GDM1 (cell line): ENCODE results near the gene FAM72D.
"Not testable (repeated sequence)": the region's sequence is repeated elsewhere in the genome, so short reads cannot be mapped to it uniquely, and the experiment has no call there.

Source experiments
- DNase-seq: peaks from one replicate; lab custom pipeline; 2025; lab: John Stamatoyannopoulos, UW

The FAM72D gene

DNA sequence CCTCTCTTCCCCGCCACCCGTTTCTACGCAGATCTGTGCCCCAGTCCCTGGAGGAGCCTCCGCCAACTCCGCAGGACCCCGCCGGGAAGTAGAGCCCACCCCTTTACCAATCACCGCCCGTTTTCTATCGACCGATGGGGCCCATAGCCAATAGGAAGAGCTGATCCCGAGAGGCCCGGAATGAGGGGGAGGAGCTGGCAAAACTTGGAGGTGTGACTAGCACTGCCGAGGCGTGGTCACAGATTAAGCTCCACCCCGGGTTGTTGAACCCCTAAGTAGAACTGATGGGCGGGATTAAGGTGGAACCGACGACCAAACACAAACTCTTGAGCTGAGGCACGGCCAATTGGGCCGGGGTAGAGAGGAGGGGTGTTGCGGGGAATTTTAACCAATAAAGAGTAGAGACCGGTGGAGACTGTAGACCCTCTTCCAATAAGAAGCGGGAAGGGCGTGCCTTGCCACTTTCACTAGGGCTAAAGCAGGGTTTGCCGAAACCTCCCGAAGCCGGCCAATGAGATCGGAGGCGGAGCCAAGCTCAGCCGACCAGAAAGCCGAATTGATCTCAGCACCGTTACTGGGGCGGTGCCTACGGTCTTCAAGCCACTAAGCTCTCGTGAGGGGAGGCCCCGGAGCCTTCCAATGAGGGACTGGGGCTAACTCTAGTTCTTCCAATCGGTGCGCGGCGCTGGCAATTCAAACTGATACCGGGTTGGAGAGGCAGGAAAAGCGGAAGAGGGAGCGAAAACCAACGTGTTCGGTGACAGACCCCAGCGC, at the start of gene FAM72D, which contains the start of gene SRGAP2B:
Gene FAM72D, plus strand, starts transcription at position 691 of the 774 bp plus-strand sequence. CDS start 874 bp downstream, outside the sequence.
Gene SRGAP2B, minus strand, starts transcription at position 45 of the 774 bp plus-strand sequence. CDS start 2,427 bp downstream, outside the sequence.
- not testable (repeated sequence) for DNase-seq

DNA sequence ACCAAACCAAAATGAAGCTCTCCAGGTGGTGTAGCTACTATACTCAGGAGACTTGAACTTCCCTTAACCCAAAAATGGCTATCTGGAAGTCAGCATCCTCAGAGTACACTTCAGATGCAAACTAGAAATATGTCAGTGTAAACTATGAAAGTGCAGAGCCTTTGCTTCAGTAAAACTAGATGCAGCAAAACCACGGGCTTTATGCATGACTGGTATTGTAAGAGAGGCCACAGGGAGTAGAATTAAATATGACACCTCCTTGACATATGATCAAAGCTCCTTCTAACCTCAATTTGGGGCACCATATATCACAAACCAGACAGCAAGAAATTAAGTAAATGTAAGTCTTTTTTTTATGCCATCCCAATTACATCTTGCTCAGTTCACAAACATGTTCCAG, 48.2 kb upstream of the FAM72D start:
- not testable (repeated sequence) for DNase-seq

DNA sequence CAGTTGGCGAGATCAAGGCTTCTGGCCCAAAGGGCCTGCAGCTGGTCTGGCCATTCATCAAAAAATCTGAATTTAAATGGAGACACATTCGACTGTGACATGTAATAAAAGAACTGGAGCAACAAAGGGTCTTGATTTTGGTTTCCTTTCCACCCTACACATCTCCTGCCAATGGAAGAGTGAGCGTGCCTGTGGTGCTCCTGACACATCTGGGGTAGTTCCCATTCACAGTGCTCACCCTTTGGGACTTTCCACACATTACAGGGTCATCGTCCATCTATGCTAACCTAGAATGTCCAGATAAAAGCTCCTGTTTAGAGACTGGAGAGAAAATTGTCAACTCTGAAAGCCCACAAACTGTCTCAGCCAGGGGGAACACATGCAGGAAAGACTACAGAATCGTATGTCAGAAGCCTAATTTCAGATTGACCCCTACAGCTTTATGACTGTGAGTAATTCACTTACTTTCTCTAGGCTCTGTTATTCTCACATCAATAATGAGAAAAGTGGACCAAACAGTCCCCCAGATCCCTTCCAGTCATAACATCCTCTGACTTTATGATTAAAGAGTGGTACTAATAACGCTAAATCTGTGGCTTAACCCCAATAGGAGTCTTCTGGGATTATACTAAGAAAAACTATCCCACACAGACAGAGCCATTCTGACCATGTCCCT, 47.5 kb upstream of the FAM72D start:
- not testable (repeated sequence) for DNase-seq

DNA sequence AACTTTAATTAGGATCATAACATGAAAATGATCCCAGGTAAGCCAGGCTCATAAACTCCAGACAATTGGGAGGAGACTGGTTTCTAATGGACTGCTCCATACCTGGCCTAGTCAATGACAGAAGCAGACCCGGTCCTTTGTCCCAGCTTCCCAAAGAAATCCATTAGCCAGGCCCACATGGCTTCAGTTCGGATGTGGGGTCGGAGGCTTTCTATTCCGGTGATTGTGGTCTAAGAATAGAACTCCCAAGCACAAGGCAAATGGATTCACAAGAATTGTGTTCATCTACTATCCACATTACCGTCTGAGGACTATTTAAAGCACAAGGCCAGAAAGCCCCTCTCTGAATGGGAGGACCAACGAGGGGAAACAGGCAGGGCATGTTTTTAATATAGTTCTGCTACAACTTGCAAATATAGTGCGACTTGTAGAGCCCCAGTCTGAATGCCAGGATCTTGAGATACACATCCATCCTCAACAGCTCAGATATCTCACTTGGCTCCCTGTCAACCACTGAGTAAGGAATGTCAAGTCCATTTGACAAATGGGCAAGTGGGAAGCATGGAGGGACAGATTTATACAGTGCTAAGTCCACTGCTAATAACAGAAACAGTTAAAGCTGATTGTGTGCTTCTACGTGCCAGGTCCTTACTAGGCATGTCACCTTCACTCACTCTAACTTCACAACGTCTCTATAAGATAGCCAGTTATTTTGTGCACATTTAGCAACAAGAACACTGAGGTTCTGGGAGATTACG, 43.6 kb upstream of the FAM72D start:
- not testable (repeated sequence) for DNase-seq

DNA sequence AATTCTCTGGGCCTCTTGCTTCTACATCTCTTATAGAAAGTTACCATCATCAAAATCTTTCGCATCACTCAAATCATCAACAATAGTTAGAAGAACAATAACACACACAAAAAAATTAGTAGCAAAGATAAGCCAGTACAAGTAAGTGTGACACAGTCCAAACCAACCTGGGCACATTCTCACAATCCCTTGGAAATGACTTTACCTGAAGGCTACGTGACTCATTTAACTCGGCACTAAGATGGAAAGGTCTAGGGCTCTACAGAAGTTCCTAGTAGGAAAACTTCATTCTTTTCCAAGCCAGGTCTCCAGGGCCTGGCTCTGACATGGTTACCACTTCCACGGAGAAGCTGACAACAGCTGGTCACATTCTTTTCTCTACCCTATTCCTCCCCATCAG, 42.3 kb upstream of the FAM72D start:
- not testable (repeated sequence) for DNase-seq

DNA sequence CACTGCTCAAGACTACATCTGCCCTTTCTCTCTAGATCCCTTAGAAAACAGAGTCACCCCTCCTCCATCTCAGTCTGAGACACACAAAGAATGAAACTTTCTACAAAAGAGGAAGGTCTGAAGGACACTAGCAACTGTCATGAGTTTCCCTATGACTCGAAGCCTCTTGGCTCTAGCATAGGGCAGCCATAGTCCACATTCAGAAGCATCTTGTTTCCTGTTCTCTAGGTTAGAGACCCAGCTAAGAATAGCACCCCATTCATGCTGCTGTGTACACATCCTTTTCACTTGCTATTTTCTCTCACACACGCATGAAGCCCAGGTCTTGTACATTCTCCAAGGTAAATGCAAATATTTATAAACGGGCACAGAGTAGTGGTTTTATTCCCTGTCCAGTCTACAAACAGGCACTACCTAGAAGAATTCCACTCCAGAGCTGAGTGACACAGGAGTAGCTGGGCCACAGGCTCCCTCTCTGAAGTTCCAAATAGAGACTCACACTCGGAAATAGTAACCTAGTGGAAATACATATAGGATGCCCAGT, 40.5 kb upstream of the FAM72D start:
- DNase-seq: not testable (repeated sequence)

DNA sequence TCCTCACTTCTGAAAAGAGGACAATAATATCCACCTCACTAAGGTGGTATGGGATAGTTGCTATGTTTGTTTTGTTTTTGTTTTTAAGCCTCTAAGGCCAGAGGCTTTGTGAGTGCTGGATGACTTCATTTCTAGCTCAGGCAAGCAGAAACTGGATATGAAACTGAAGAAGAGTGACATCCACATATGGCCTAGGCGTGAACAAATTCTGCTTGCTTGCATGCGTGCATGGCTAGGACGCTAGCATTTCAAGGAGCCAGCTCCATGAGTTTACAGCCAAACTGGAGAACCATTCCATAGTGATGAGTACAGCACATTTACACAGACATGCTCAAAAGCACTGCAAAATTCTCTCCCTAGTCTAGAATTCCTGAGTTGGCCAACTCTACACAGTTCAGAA, 37.6 kb upstream of the FAM72D start:
- not testable (repeated sequence) for DNase-seq

DNA sequence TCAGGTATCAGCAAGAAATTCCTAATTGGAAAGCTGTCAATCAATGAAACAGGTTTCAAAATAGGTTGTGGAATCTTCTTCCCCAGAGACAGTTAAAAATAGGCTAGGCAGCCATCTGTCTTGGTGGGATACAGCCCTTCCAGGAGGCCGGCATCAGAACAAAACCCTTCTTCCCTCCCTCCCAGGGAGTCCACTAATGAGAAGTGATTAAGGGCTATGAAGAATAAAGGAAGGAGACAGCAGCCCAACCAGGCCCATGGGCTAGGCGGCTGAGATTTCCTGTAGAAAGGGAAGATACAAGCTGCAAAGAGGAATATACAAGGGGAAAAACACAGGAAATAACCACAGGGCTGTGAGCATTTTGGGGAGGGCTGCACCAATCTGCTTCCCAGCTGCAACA, 32.5 kb upstream of the FAM72D start:
- not testable (repeated sequence) for DNase-seq

DNA sequence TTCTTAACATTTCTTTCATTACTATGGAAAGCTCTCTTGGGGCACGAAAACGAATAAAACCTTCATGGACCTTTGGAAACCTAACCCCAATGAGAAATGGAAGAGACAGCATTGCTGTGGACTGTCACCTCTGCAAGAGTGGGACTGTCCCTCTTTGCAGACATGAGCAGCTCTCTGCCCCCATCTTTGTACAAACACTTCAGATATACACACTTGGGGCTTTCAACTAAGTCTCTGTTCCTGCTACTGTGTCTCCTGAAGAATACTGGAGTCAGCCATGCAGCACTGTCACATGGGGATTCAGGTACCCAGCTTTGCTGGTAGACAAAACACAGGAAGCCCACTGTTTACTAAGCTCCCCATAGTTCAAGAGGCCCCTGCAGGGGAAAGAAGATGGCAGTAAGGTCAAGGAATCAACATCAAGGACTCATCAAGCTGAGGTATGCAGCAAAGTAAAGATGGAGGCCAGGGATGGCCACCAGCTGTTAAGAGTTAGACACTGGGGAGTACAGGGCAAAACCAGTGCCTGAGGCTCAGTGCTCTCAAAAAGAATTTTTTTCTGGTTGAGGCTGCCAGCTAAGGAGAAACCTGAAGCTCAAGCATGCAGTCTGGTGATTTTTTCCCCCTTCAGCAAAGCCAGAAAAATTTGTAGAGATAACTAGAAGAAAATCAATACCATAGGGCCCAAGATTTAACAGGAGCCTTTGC, 31.7 kb upstream of the FAM72D start:
- DNase-seq: not testable (repeated sequence)

DNA sequence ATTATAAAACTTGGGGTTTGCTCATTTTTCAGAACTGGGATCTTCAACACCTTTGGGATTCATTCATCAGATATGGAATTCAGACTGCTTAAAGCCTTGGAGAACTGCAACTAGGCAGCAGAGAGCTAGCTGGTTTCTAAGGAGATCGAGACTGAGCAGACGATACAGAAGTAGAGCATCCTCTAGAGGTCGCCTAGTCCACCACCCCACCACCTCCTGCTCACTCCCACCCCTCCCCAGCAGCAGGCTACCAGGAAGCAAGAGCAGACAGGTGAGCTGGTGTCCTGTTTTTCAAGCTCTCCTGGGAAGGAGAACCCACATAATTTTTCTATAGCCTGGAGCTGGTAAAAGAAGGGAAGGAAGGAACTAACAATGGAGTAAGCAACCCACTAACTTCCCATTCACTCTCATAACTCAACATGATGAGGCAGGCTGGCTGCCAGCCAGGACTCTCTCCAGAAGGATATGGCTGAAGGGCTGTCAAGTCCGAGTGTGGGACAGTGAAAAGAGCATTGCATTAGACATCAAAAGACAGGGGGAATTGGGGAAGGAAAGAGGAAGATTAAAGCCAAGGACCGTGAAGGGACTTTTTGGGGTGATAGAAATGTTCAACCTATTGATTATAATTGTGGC, 30.5 kb upstream of the FAM72D start:
- DNase-seq: not testable (repeated sequence)

DNA sequence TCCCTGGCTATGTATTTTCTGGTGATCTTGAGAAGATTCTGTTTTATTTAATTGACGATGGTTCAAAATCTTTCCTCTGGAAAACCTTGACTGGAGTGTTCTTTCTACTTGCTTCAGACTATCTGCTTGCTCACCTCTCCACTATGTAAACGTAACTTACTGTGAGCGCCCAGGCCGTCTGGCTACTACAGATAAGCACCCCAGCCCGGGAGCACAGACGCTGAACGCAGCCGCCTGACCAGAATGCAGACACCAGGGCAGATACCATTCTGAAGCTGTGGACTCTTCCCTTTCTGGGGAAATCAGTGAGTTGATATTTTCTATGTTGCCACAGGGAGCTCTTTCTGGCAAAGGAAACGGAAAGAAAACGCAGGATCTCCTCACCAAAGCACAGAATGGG, 29.3 kb upstream of the FAM72D start:
- DNase-seq: not testable (repeated sequence)

DNA sequence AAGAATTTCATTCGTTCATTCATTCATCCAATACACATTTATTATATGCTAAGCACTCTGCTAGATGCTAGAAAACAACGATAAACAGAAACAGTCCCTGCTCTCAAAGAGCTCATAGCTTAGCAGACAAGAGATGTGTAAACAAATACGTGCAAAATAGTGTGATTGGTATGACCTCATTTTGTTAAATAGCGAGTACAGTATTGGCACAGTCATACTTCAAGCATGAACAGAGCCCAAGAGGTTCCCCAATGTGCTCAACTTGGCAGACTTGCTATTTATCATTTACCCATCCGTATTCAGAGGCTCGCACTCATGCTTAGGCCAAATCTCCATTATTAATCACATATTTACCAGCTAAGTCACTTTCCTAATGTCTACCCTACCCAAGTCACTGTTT, 24.2 kb upstream of the FAM72D start:
- DNase-seq: not testable (repeated sequence)

DNA sequence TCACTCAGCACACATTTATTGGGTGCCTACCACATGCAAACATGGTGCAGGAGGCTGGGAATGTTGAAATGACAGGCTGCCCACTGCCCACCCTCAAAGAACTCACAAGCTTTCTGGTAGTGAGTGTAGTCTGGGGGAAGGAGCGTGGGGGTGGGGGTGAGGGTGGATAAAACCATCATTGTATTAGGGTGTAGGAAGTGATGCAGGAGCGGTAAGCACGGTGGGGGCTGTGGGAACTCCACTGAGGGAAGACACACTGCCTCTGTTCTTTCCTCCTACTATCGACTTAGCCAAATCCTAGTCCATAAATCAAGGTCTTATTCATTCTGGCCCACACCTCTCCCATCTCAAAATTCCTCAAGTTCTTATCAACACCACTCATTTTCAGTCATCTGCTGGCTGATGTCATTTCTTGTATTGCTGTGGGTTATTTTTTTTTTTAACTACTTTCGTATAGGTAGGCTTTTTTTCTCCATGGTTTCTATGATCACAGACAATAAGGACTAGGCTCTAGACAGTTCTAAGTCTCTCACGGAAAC, 21.7 kb upstream of the FAM72D start:
- DNase-seq: not testable (repeated sequence)

DNA sequence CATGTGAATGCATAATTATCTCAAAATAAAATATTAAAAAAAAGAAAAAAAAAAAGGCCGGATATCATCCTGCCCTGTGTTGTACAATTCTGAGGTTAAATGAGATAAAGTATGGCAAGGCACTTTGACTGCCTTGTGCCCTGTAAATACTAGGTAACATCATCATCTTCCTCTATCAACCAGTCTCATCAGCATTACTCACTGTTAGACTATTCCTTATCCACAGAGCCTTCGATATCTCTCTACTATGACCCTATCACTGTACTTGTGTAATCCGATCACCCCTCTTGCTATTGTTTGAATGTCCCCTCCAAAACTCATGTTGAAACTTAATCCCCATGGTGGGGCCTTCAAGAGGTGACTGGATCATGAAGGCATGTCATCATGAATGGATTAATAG, 18.9 kb upstream of the FAM72D start:
- DNase-seq: not testable (repeated sequence)

DNA sequence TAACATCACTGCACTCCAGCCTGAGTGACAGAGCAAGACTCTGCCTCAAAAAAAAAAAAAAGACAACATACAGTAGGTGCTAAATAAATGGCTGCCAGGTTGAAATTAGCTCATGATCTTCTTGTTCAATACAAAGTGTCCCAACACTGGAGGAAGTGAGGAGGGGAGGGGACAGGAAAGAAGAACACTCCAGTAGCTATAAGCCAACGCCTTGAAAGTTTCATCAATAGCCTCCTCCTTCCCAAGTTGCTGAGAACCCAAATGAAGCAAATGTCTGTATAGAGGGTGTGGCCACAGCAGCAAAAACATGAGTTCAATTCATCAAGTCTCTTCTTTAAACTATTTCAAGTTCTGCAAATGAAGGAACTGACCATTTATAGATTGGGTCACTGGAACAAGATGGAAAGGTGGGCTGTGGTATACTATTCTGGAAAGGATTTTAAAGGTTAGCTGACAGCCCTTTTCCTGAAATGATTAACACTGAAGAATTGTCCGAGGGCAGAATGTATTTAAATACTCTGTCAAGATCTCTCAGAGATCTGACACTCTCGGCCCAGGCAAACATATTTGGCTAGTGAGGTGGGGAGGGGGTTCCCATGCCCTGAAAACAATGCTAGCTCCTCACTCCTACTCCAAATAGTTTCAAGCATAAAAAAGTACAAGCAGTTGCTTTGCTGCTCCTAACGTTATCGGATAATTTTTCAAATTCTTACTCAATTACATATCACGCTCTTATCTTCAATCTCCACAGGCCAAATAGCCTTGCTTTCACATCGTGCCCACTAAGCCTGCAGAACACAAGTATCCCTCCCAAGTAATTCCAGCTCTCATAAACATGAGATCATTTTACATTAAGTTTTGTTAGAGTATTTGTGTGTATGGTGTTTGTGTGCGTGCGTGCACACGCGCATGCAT, 17.6 kb upstream of the FAM72D start:
- DNase-seq: not testable (repeated sequence)

DNA sequence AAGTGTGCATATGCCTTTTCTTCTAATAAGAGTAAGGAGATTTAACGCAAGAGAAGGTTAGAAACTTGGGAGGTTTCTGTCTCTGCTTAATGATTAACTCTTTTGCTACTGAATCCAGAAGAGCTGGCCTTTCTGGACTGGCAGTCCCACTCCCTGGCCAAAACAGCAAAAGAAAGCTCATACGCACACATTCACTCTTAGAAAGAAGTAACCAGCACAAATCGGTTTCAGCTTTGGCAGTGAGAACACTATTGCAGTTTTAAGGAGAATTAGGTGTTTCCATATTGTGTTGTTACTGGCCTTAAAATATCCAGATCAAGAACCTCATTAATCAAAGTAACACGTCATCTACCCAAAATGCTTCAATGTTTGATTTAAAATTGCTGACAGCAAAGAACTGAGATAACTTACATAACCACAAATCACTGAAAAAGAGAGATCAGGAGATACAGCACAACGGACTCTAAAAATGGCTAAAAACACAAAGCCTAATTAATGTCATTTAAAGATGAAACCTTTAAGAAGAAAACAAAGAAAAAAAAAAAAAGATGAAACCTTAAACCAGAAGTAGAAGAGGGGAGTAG, 16.9 kb upstream of the FAM72D start:
- DNase-seq: not testable (repeated sequence)

DNA sequence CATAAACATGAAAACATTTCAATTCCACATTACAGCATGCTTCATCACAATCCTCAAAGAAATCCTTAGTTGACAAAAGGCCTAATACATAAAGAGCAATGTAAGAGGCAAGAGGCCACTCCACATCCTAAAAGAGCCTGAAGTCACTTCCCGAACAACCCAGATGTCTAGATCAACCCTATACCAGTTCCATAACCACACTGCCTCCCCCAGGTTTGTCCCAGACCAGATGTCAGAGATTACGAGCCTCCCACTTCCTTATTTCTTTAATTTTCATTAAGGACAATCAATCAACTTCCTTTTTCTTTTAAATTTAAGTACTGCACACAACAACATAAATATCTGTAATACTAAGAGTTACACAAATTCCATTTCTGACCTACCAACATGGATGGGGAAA, 16.0 kb upstream of the FAM72D start:
- not testable (repeated sequence) for DNase-seq

DNA sequence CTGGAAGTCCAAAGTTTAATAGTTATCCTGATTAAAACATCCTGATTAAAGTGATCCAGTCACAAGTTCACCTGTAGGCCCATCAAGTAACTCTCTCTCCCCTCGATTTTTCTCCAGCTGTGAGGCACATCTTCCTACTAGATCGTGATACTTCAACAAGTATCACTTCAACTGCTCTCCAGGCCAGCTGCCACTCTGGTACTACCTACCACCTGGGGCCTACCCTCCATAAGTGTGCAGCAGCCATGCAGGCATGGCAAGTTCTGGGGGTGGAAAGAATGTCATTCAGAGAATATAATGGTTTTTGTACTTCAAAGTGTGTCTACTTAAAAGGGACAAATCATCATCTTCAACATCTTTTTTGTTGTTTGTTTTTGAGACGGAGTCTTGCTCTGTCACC, 15.6 kb upstream of the FAM72D start:
- DNase-seq: not testable (repeated sequence)
